ENCODE data around the gene SH3RF3. TPM values are rescaled to one million over a fixed set of nuclear protein-coding genes. Genes with fewer than 3 reads are reported as not detected.

Gene SH3RF3
- total RNA-seq, 4 donors from 2014 or later: 2.4 to 5.5 (median 2.9) TPM

- Histone ChIP-seq H3K4me3 (no peak overlapping the region), H3K9me3 (no peaks in the 10 kb centered on the region), H3K27me3 (no peaks in the 10 kb centered on the region), H3K4me1 (peaks cover 0 to 18% (median 0%) of the 10 kb centered on the region in 3 donors), H3K27ac (no peak overlapping the region), H3K36me3 (no peaks in the 10 kb centered on the region)
- intact Hi-C loops (cut with DNase I): no loop called here
- no peak for TF ChIP-seq POLR2A (IDR thresholded peaks at IDR 0.05)
- no peak for TF ChIP-seq CTCF (IDR thresholded peaks at IDR 0.05)
- WGBS, 2 donors: 86% methylated on average over 3 of the region's 3 CpGs
- DNase-seq: no peak
Observed at GRCh38 chr2:109425411-109425810, 296.4 kb downstream of the SH3RF3 start.

- TF ChIP-seq CTCF (IDR thresholded peaks at IDR 0.05) (no peak), POLR2A (IDR thresholded peaks at IDR 0.05) (no peak)
- no peaks in the 10 kb centered on the region for H3K9me3 ChIP-seq
- intact Hi-C loops (cut with DNase I): no loop called here
- no peak for DNase-seq
- no peaks in the 10 kb centered on the region for H3K27me3 ChIP-seq
- no peak overlapping the region for H3K27ac ChIP-seq
- H3K4me3 ChIP-seq: no peak overlapping the region
- no peaks in the 10 kb centered on the region for H3K36me3 ChIP-seq
- H3K4me1 ChIP-seq: peaks cover 0 to 18% (median 0%) of the 10 kb centered on the region in 3 donors
- 90% methylated on average over 4 of the region's 11 CpGs; no CpG with 5 or more reads in 1 of the 2 donors for WGBS, 2 donors
Observed at GRCh38 chr2:109427661-109428091, 298.7 kb downstream of the SH3RF3 start.

GRCh38 chr2:109428281-109428680 is 299.3 kb downstream of the SH3RF3 start:
- WGBS, 2 donors: 45 to 70% methylated on average over 11 of the region's 12 CpGs
- no peaks in the 10 kb centered on the region for H3K27me3 ChIP-seq
- no peaks in the 10 kb centered on the region for H3K36me3 ChIP-seq
- H3K4me1 ChIP-seq: peaks cover 0 to 18% (median 0%) of the 10 kb centered on the region in 3 donors
- no peak for TF ChIP-seq POLR2A (IDR thresholded peaks at IDR 0.05)
- TF ChIP-seq CTCF (IDR thresholded peaks at IDR 0.05): no peak
- no peak overlapping the region for H3K27ac ChIP-seq
- H3K4me3 ChIP-seq: no peak overlapping the region
- intact Hi-C loops (cut with DNase I): no loop called here
- DNase-seq: no peak
- no peaks in the 10 kb centered on the region for H3K9me3 ChIP-seq

GRCh38 chr2:109428841-109429566 is 300.0 kb downstream of the SH3RF3 start:
- WGBS, 2 donors: 42 to 75% methylated on average over 9 to 14 of the region's 19 CpGs

More at GRCh38 chr2:109428841-109429566, 300.0 kb downstream of the SH3RF3 start:
- Histone ChIP-seq H3K27ac (no peak overlapping the region), H3K4me3 (no peak overlapping the region), H3K27me3 (no peaks in the 10 kb centered on the region), H3K9me3 (no peaks in the 10 kb centered on the region), H3K36me3 (no peaks in the 10 kb centered on the region), H3K4me1 (peaks cover 0 to 18% (median 0%) of the 10 kb centered on the region in 3 donors)
- intact Hi-C loops (cut with DNase I): no loop called here
- TF ChIP-seq CTCF (IDR thresholded peaks at IDR 0.05): no peak
- TF ChIP-seq POLR2A (IDR thresholded peaks at IDR 0.05): no peak
- DNase-seq: no peak
